Liver (tissue), 9 donors: ENCODE data around the gene MIEF1. TPM values are rescaled to one million over a fixed set of nuclear protein-coding genes. Genes with fewer than 3 reads are reported as not detected.

Source experiments
- DNase-seq: peaks from one replicate; pipeline ENCODE4 v3.0.0-alpha.2; 2017; ENCODE audit warnings: low spot score
- H3K27ac ChIP-seq, 2 donors: one replicate each; pipeline ENCODE4 v1.7.0; 2013; ENCODE audit warnings: inconsistent platforms in 2 of 2, low read length in 2 of 2, control low read depth in 1 of 2, low read depth in 1 of 2, mild to moderate bottlenecking in 1 of 2
- H3K27me3 ChIP-seq, 4 donors: one replicate each; pipeline versions ENCODE4 v1.6.1 to v1.7.0; 2013; ENCODE audit warnings: low read length in 3 of 4, inconsistent platforms in 1 of 4, mild to moderate bottlenecking in 1 of 4, moderate library complexity in 1 of 4; ENCODE audit not compliant: control insufficient read depth in 4 of 4, insufficient read depth in 4 of 4
- H3K36me3 ChIP-seq, 4 donors: one replicate each; pipeline versions ENCODE4 v1.6.1 to v1.7.0; 2013; ENCODE audit warnings: low read length in 3 of 4, mild to moderate bottlenecking in 3 of 4, low read depth in 1 of 4, moderate library complexity in 1 of 4; ENCODE audit not compliant: control insufficient read depth in 4 of 4, insufficient read depth in 3 of 4
- H3K4me1 ChIP-seq, 4 donors: one replicate each; pipeline versions ENCODE4 v1.6.1 to v1.7.0; 2013; ENCODE audit warnings: low read length in 3 of 4, mild to moderate bottlenecking in 3 of 4, moderate library complexity in 1 of 4; ENCODE audit not compliant: control insufficient read depth in 4 of 4, insufficient read depth in 4 of 4
- H3K4me3 ChIP-seq, 3 donors: one replicate each; pipeline versions ENCODE4 v1.6.1 to v1.7.0; 2013; ENCODE audit warnings: low read length in 3 of 3, control low read depth in 1 of 3, low read depth in 1 of 3, mild to moderate bottlenecking in 1 of 3
- H3K9ac ChIP-seq, 2 donors: one replicate each; pipeline ENCODE4 v1.7.0; 2013; ENCODE audit warnings: low read length in 2 of 2, mild to moderate bottlenecking in 2 of 2, moderate library complexity in 2 of 2, control low read depth in 1 of 2, low read depth in 1 of 2
- H3K9me3 ChIP-seq, 4 donors: one replicate each; pipeline versions ENCODE4 v1.6.1 to v1.7.0; 2013; ENCODE audit warnings: low read length in 3 of 4; ENCODE audit not compliant: control insufficient read depth in 4 of 4
- ATF3 ChIP-seq: IDR thresholded peaks from 2 replicates; pipeline ENCODE4 v1.6.1; 2016; ENCODE audit warnings: antibody characterized with exemption
- CTCF ChIP-seq: fragments of 150-350 bp; IDR thresholded peaks from 2 replicates; pipeline ENCODE4 v1.5.1; 2017; ENCODE audit warnings: improper control_type of control experiment, low read depth, low read length; ENCODE audit not compliant: missing input control
- EGR1 ChIP-seq, 2 donors: IDR thresholded peaks; 2 replicates each; pipeline ENCODE4 v1.6.1; 2016 to 2018; ENCODE audit warnings: antibody characterized with exemption in 2 of 2, low read depth in 2 of 2
- FOXA1 ChIP-seq: IDR thresholded peaks from 2 replicates; pipeline ENCODE4 v1.6.1; 2016; ENCODE audit warnings: antibody characterized with exemption
- FOXA2 ChIP-seq: IDR thresholded peaks from 2 replicates; pipeline ENCODE4 v1.6.1; 2016; ENCODE audit warnings: antibody characterized with exemption
- GABPA ChIP-seq, 2 donors: IDR thresholded peaks in 1 of 2; conservative IDR thresholded peaks in 1 of 2; 2 replicates each; pipeline ENCODE4 v1.6.1; 2016; ENCODE audit warnings: antibody characterized with exemption in 2 of 2, mild to moderate bottlenecking in 1 of 2, moderate library complexity in 1 of 2
- HNF4A ChIP-seq, 2 donors: conservative IDR thresholded peaks; 2 replicates each; pipeline ENCODE4 v1.6.1; 2016; ENCODE audit warnings: antibody characterized with exemption in 2 of 2, mild to moderate bottlenecking in 2 of 2
- HNF4G ChIP-seq: IDR thresholded peaks from 2 replicates; pipeline ENCODE4 v1.6.1; 2016; ENCODE audit warnings: antibody characterized with exemption
- JUND ChIP-seq, 2 donors: IDR thresholded peaks; 2 replicates each; pipeline ENCODE4 v1.6.1; 2016; ENCODE audit warnings: antibody characterized with exemption in 2 of 2
- MAX ChIP-seq: IDR thresholded peaks from 2 replicates; pipeline ENCODE4 v1.6.1; 2016; ENCODE audit warnings: antibody characterized with exemption
- NR2F2 ChIP-seq: IDR thresholded peaks from 2 replicates; pipeline ENCODE4 v1.6.1; 2016; ENCODE audit warnings: antibody characterized with exemption
- RAD21 ChIP-seq, 2 donors: IDR thresholded peaks; 2 replicates each; pipeline ENCODE4 v1.6.1; 2016; ENCODE audit warnings: antibody characterized with exemption in 2 of 2, mild to moderate bottlenecking in 2 of 2
- REST ChIP-seq: IDR thresholded peaks from 2 replicates; pipeline ENCODE4 v1.6.1; 2016; ENCODE audit warnings: antibody characterized with exemption, mild to moderate bottlenecking
- RXRA ChIP-seq, 2 donors: IDR thresholded peaks; 2 replicates each; pipeline ENCODE4 v1.6.1; 2017 to 2018; ENCODE audit warnings: antibody characterized with exemption in 2 of 2, mild to moderate bottlenecking in 1 of 2
- SP1 ChIP-seq: IDR thresholded peaks from 2 replicates; pipeline ENCODE4 v1.6.1; 2018; ENCODE audit warnings: antibody characterized with exemption, mild to moderate bottlenecking
- TAF1 ChIP-seq: conservative IDR thresholded peaks from 2 replicates; pipeline ENCODE4 v1.6.1; 2016; ENCODE audit warnings: antibody characterized with exemption, mild to moderate bottlenecking
- YY1 ChIP-seq: IDR thresholded peaks from 2 replicates; pipeline ENCODE4 v1.6.1; 2016; ENCODE audit warnings: antibody characterized with exemption, mild to moderate bottlenecking
- ZBTB33 ChIP-seq: IDR thresholded peaks from 2 replicates; pipeline ENCODE4 v1.6.1; 2016; ENCODE audit warnings: antibody characterized with exemption
- WGBS: extraction: QIAGEN DNeasy Blood & Tissue Kit; methylation state at CpG from one replicate; pipeline ENCODE4 v1.1.7; 2013; 5-methylcytosine and 5-hydroxymethylcytosine counted together
- polyA plus RNA-seq, 2 donors: library from polyadenylated mRNA; stranded (reverse) in 1 of 2; unstranded in 1 of 2; fragments of 200-250 nt in 1 of 2; fragments of >200 nt in 1 of 2; fragmentation: Nextera tagmentation in 1 of 2; extraction: Ambion mirVana in 1 of 2; gene quantifications; one replicate each; pipeline versions ENCODE4 v1.2.1 to v1.2.3, GENCODE V29; 2013 to 2015
- total RNA-seq, 2 donors: library from RNA; depleted of rRNA; stranded (reverse); fragments of >200 nt; gene quantifications; one replicate each; pipeline ENCODE4 v1.2.3, GENCODE V29; 2014
- donor health status: healthy.
- donor health status: healthy.
- donor health status: healthy.
- donor health status: healthy.
- donor health status: healthy.

MIEF1 gene
- total and polyA plus RNA-seq, 4 donors, result 12.9 to 31.1 (median 20.7) TPM

- H3K27me3 ChIP-seq, result peaks cover 0 to 10% (median 5%) of the 10 kb centered on the region in 4 donors
- H3K4me1 ChIP-seq, result peaks cover 0 to 6% (median 4%) of the 10 kb centered on the region in 4 donors
- no peak overlapping the region for H3K27ac ChIP-seq
- H3K9me3 ChIP-seq, result no peaks in the 10 kb centered on the region
- no peak overlapping the region for H3K4me3 ChIP-seq
- WGBS, result 64% methylated on average over 3 of the region's 3 CpGs
- H3K9ac ChIP-seq, result no peak overlapping the region
- TF ChIP-seq FOXA2 (no peak), JUND (IDR thresholded peaks at IDR 0.05) (no peak), RXRA (IDR thresholded peaks at IDR 0.05) (no peak), FOXA1 (no peak), NR2F2 (no peak), YY1 (no peak), REST (no peak), ZBTB33 (no peak), CTCF (no peak), HNF4A (conservative IDR thresholded peaks at IDR 0.05) (no peak), MAX (no peak), ATF3 (no peak), RAD21 (IDR thresholded peaks at IDR 0.05) (no peak), HNF4G (no peak), EGR1 (IDR thresholded peaks at IDR 0.05; ENCODE audit: low read depth in 2 of 2) (no peak), TAF1 (no peak), GABPA (IDR thresholded peaks at IDR 0.05 in 1 of 2, conservative IDR thresholded peaks at IDR 0.05 in 1 of 2) (no peak), SP1 (no peak)
- H3K36me3 ChIP-seq, result no peaks in the 10 kb centered on the region
- no peak for DNase-seq
These were observed 52.1 kb downstream of the MIEF1 start for GRCh38 chr22:39554151-39554550.
